GM18907 (cell line): Measurements from ENCODE around the gene HEXIM2.
A peak's percentile ranks its signal among the peaks of the same experiment; 100 is the strongest.

Experiments used
- ATAC-seq: cut with Tn5 transposase; IDR thresholded peaks from one replicate; pipeline ENCODE4 v1.9.1; 2021; ENCODE audit warnings: mild to moderate bottlenecking, moderate library complexity; ENCODE audit not compliant: unreplicated experiment

Gene HEXIM2

DNA sequence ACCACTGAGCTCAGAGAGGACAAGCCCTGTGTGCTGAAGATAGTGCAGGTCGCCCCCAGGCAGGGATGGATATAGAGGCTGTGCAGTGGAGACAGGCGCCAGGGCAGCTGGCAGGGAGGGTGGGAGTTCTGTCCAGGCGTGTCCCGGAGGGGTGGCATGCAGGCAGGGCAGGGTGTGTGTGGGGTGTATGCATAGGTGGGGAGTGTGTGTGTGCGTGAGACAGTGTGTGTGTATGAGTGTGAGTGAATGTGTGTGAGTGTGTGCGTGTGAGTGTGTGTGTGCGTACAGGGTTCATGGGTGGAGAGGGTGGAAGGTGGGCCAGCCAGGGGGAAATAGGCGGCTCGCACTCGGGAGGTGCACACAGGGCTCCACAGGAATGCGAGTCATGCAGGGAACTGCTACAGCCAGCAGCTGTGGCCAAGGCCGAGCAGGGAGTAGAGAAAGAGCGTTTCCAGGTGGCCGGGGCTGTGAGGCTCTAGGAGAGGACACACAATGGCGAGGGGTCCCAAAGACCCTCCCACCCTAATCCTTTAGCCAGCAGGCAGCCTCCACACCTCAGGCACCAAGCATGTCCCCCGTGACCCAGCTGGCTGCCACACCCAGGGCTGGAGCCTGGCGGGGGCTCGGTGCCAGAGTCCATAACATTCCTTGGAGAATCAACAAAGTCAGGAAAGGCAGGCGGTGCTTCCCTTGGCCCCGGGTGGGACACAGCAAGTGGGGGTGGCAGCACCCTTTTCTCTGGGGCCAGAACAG, 34.0 kb upstream of the HEXIM2 start:
- ATAC-seq: no peak

DNA sequence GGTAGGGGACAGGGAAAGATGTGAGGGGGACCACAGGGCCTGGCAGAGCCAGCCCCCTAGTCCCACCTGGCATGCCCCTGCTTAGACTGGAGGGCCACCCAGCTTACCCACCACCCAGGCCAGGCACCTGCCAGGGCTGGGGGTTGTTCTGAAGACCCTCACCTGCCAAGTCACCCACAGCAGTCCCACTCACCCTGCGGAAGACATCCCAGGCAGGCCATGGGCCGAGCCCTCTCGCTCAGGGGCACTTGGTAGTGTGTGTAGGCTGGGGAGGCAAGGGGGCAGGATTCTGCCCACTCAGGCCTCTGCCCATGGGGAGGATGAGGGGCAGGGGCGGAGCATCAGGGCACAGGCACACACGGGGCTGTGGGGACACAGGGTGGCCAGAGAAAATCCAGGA, 33.3 kb upstream of the HEXIM2 start:
- ATAC-seq: no peak

DNA sequence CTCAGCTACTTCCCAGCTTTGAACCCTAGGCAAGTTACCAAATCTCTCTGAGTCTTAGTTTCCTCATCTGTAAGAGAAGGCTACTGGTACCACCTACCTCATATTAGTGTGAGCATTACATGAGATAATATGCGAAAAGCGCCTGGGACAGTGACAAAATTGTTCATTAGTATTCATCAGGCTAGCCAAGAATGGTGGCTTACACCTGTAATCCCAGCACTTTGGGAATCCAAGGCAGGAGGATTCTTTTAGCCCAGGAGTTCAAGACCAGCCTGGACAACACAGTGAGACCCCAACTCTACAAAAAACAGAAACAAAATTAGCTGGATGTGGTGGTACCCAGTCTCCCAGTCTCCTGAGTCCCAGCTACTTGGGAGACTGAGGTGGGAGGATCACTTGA, 32.7 kb upstream of the HEXIM2 start:
- no peak for ATAC-seq

DNA sequence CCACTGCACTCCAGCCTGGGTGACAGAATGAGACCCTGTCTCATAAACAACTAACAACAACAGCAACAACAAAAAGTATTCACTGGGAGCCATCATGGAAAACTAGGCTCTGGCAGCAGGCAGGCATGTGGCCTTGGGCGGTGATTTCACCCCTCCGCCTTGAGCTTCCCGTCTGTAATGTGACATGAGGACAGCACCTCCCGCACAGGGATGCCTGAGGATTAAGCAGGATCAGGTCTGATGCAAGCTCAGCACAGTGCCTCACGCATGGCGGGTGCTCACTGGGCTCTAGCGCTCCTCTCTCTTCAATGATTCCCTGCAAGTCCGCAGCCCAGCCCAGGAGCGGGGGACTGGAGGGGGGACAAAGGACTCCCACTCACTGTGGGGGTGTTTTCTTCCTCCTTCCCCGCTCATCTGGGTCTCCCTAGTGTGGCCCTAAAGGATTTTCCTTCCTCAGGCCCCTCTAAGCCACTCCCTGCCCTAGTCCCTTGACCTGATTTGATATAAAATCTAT, 32.2 kb upstream of the HEXIM2 start:
- no peak for ATAC-seq

DNA sequence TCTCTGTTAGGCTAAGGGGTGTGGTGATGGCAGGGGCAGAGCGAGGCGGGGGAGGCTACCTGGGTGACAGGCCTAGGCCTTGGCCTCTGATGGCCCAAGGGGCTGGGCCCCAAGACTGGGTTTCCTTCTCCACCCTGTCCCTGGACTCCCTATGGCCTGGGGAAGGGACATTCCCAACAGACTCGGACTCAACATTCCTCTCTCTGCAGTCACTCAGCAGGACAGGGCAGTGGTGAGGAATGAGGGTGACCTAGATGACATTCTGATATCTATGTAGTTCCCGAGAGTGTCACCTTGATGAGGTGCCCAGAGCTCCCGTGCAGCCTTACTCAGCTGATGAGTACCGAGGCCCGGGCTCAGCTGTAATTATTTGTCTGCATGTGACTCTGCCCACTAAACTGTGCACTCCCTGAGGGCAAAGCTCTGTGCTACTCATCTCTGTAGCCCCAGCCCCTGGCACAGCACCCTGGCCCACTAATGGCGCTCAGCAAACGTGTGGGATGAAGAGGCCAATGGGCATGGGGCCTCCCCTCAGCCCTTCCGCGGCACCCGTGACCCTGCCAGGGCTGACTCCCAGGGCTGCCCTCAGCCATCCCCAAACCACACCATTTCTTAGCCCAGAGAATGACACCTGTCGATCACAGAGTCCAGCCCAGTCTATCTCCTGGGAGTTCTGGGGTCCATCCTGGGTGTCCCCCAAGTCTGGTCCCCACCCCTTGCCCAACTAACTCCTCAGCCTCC, 31.6 kb upstream of the HEXIM2 start:
- ATAC-seq: no peak

DNA sequence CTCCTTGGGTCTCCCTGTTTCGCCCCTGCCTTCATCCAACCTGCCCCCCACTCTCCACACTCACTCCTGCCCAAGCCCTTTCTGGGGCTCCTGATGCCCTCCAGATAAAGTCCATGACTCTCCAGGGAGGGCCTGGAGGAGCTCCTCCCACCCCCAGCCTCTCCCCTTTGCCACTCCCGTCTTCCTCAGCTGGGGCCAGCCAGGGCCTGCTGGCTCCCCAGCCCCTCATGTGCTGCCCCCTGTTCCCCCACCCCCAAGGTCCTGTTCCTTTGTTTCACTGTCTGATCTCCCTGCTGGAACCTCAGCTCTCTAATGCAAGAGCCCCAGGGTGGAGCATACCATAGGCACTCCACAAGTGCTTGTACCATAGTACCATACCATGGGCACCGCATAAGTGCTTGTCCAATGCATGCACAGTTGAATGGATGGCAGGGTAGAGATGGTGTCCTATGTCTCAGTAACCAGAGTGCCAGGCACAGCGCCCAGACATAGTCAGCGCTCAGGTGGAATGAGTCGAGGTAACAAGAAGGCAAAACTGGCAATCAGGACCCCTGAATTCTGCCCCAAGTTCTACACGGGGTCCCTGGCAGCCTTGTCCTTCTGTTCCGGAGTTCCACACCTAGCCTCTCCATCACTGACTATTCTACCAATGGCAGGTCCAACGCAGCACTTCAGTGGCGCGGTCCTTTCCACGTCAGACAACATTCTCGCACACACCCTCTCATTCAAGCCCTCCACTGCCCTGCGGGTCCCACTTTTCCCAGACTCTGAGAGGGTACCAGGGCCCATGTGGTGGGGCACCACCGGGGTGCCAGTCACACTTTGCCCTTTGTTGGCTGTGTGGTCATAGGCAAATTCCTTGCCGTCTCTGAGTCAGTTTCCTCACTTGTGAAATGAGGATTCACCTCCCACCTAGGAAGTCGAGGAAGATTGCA, 30.7 kb upstream of the HEXIM2 start:
- no peak for ATAC-seq

DNA sequence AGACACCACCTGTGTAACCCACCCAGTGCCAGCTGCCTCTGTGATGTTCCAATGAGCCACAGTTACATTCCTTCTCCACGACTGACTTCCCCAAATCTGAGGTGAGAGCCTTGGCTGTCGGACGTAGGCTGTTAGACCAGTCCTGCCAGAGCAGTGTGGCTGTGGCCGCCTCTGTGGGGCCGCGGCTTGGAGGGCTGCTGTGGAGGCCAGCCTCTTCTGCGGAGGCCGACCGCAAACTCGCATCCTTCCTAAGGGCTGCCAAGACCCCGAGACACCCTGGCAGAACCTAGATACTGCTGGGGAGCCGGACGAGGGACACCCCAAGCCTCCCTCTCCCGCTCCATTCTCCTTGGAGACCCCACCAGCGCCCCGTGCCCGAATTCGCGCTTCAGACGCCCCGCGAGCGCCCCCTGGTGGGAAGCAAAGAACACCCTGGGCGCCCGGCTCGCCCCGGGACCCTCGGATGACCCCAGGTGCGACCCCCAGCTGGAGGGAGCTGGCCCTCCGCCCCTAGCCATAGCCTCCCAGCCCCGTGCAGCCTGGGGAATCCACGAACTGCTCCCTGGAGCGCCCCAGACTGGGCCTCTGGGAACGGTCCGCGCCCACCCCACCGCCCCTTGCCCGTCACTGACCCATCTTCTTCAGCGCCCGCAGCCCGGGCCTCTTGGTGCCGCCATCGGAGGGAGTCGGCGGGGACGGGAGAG, 29.9 kb upstream of the HEXIM2 start:
- no peak for ATAC-seq

DNA sequence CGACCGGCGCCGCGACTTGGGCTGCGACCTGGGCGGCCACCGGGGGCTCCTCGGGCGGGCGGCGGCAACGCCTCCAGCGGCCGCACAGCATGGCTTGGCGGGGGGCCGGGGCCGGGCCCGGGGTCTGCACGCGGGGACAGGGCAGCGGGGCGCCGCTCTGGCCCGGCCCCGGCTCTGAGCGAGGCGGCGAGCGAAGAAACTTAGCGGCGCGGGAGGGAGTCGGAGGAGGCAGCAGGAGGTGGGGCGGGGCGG, 29.4 kb upstream of the HEXIM2 start, which contains the start of gene PLCD3:
TSS of gene PLCD3 (minus strand) at position 196 of the 252 bp plus-strand sequence. CDS start at position 91, 105 bp downstream.
- ATAC-seq: no peak

DNA sequence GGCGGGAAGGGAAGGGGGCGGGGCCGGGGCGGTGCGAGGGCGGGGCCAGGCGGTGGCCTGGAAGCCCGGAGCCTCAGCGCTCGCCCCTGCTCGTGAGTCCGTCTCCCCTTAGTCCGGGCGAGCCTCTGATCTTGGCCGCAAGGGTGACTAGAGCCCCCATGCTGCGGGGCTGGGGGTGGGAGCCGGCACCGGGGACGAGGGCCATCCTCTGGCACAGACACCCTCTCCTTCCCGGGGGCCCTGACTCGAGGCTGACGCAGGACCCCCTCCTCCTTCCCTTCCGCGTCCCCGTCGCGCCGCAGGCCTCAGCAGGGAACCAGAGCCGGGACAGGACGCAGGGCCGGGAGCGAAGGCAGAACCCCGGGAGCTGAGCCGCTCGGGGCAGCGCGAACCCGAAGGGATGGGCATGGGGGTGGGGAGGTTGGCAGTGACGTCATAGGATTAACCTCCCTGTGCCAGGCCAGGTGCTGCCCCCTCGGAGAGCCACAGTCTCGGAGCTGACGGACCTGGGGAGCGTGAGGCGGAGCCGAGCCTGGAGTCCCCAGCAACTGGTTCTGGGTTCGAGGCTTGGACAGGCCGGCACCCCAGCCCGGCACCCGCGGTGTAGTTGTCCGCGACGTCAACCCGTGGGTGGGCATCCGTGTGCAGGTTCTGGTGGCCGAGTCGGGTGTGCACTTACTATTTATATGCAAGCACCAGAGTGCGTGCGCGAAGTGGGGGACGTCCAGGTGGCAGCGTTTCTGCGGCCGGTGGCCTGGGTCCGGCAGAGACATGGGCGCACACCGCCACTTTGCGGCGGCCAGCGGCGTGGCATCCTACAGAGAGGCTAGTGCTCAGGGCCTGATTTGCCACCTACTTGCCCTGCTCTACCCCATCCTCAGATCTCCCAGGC, 28.9 kb upstream of the HEXIM2 start:
- ATAC-seq: no peak

DNA sequence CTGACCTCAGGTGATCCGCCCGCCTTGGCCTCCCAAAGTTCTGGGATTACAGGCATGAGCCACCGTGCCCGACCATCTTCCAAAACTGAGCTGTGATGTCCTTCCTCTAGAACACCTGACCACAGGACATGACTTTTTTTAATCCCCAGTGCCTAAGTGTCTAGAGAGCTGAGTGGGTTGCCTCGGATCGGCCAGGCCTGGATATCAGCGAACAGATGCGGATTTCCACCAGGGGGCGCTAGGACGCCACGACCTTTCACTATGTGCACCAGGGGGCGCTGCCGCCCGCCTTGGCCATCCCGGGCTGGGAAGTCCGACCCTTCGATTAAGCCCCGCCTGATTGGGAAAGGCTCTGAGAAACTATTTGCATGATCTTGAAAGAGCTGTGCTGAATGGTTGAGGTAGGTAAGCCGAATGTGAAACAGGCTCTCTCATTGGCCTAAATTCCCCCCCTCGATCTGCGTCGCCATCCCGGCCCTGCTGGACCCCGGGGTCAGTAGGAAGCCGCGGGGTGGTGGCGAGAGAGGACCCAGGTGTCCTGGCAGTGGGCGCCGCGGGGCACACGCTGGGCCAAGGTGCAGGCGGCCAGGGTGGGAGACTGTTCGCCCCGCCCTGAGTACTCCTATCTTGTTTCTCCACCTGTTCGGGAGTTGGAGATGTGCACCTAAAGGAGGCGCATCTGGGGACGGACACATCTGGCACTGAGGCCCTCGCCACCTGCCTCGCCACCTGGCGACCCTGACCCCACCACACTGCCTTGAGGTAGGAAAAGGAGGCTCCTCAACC, 26.3 kb upstream of the HEXIM2 start, which contains the start of gene ACBD4:
TSS of gene ACBD4 (plus strand) at position 496 of the 786 bp plus-strand sequence. CDS start 458 bp downstream, outside the sequence.
- peak; percentile 74 for ATAC-seq

DNA sequence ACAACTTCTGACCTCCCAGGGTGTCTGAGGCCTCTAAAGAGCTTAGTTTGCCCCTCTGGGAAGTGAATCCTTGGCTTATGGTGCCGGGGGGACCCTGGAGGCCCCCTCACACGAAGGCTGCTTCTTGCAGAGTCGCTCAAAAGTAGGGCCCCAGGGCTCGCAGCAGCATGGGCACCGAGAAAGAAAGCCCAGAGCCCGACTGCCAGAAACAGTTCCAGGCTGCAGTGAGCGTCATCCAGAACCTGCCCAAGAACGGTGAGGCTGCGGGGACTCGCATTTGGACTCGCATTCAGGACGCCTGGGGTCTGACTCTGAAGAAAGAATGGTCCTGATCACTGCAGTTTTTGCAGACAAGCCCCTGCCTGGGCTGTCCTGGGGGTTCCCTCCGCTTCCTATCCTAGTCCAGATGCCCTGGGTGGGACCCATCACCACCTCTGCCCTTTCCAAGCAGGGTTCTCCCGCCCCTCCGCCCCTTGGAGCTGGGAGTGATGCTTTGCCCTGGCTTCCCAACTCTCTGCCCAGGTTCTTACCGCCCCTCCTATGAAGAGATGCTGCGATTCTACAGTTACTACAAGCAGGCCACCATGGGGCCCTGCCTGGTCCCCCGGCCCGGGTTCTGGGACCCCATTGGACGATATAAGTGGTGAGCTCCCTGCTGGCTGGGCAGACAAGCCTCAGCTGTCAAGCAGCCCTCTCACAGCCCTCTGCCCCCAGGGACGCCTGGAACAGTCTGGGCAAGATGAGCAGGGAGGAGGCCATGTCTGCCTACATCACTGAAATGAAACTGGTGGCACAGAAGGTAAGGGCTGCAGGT, 25.5 kb upstream of the HEXIM2 start:
- no peak for ATAC-seq

DNA sequence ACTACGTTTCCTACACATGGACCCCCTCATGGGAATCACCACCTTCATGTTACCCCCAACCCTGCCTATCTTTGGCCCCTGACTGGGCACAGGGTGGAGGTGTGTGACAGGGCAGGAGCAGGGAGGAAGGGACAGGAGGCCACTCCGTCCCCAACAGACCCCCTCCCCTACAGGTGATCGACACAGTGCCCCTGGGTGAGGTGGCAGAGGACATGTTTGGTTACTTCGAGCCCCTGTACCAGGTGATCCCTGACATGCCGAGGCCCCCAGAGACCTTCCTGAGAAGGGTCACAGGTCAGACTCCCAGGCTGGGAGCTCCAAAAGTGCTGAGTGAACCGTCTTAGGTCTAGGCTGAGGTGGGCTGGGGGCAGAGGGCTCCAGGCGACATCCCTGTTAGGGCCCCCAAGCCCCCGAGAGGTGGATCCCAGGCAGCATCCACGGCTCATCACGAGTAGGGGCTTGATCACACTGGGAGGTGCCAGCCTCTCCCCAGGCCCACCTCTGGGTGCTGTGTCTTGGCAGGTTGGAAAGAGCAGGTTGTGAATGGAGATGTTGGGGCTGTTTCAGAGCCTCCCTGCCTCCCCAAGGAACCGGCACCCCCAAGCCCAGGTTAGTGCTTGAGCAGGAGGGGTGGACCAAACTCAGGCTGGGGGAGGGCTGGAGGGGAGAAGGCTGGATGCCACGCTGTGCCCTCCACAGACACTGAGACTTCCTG, 24.7 kb upstream of the HEXIM2 start:
- ATAC-seq: no peak

DNA sequence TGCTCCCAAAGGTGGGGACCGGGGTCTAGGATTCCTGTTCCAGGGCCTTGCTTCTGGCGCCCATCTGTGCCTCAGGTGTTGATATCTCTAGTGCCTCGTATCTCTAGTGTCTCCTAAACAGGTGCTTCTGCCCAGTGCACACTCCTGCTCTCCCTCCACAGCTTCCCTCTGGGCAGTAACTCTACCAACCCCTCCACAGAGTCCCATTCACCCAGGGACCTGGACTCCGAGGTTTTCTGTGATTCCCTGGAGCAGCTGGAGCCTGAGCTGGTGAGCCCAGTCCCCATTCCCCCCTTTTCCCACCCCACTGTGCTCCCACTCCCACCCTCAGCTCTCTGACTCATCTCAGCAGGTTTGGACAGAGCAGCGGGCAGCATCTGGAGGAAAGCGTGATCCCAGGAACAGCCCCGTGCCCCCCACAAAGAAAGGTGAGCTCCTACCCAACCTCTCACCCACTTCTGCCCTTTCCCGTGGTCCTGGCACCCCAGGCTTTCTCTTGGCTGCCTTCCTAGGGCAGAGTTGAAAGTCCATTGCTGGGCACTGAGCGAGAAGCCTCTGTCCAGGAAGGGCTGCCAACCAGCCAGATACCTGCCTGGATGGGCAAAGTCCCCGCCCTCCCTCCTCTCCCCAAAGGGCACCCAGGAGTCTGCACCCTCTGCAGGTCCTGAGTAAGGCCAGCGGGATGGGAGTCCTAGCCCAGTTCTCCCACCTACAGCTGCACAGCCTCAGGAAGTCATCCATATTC, 23.9 kb upstream of the HEXIM2 start:
- ATAC-seq: no peak

DNA sequence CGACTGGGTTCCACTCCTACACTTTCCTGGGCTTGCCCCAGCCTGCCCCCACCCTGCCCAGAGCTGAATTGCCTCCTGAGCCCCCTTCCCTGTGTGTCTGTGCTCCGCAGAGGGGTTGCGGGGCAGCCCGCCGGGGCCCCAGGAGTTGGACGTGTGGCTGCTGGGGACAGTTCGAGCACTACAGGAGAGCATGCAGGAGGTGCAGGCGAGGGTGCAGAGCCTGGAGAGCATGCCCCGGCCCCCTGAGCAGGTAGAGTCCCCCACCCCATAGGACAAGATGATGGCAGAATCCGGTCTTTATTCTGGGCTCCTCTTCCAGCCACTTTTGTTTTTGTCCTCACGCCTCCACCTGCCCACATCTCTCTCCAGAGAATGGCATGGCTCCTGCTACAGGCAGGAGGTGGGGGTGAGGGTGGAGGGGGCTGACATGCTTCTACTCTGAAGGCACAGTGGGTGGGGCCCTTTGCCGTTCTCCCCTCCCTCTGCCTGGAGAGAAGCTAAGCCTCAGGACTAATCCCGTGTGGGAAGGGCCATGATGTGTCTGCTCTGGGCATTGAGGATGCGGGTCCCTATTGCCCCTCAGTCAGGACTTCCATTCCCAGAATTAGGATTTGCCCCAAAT, 22.7 kb upstream of the HEXIM2 start:
- no peak for ATAC-seq

DNA sequence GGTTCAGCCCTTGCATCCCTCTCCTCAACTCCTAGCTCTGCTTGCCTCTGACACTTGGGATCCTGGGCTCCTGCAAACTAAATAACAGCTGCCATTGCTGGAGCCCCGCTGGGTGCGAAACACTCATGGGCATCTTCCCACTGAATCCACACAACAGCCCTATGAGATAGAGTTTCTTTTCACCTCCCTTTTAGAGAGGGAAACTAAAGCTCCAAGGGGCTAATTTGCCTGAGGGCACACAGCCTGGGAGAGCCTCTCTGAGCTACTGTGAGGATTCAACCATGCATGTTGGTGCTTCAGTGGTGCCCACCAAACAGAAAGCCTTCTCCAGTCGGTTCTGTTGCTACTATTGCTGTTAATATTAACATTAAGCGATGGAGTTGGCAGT, 22.1 kb upstream of the HEXIM2 start:
- ATAC-seq: no peak

DNA sequence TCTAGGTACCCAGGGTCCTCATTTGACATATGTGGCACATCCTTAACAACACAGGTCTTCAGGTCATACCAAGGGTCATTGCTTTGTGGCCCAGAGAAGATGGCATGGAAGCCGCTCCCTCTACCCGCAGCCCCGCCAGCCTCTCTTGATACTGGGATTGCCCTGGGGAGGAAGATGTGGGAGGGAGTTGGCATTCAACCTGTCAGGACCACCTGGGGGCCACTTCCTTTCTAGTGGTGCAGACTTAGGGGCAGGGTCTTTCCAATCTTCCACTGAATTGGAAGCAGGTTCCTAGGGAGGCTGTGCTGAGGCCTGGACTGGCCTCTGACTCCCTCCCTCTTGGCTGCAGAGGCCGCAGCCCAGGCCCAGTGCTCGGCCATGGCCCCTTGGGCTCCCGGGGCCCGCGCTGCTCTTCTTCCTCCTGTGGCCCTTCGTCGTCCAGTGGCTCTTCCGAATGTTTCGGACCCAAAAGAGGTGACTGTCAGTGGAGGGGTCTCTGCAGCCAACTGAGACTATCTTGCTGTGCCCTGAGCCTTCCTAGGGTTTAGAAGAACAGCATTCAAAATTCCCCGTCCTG, 18.5 kb upstream of the HEXIM2 start:
- ATAC-seq: no peak
